A549 (cell line): ENCODE results near the gene IGSF10. TPM values are rescaled to one million over a fixed set of nuclear protein-coding genes. Genes with fewer than 3 reads are reported as not detected.

ENCODE experiments used
- ATAC-seq, 2 experiments: fragments of 200-7000 bp in 1 of 2; fragments of >200 bp in 1 of 2; cut with Nextera tagmentation in 1 of 2; cut with Tn5 transposase in 1 of 2; 3 replicates each; pipeline versions ENCODE4 v1.8.0 to v1.9.1; 2018 to 2020; ENCODE audit warnings: mild to moderate bottlenecking in 1 of 2, moderate library complexity in 1 of 2
- CTCF ChIA-PET: fragments of 300-600 bp; sonication (Branson Sonifier 250); formaldehyde crosslinking; extraction: SDS; loops from one replicate; lab custom pipeline; 2021; ENCODE audit warnings: antibody characterized with exemption, inconsistent platforms; lab: Yijun Ruan, JAX
- POLR2A ChIA-PET: fragments of 350-600 bp; formaldehyde crosslinking; extraction: SDS; loops from one replicate; lab custom pipeline; 2021; ENCODE audit warnings: antibody characterized with exemption, inconsistent platforms; lab: Yijun Ruan, JAX
- DNase-seq, 2 experiments: peaks; one replicate each; pipeline versions ENCODE4 v3.0.0 to v3.0.0-alpha.2; 2011 to 2016; ENCODE audit warnings: low read depth in 1 of 2, low spot score in 1 of 2
- FAIRE-seq: peaks from 2 replicates; lab custom pipeline; 2011; peaks lifted over from hg19 to GRCh38; lab: Jason Lieb, UNC
- H3K27ac ChIP-seq, 2 experiments: fragments of >200 bp; sonication (Bioruptor Twin); formaldehyde crosslinking; 3 replicates each; pipeline ENCODE4 v1.5.1; 2016 to 2017
- H3K4me1 ChIP-seq: fragments of >200 bp; sonication (Bioruptor Twin); formaldehyde crosslinking; 3 replicates; pipeline ENCODE4 v1.6.1; 2016
- H3K4me2 ChIP-seq: fragments of >200 bp; sonication (Bioruptor Twin); formaldehyde crosslinking; 3 replicates; pipeline ENCODE4 v1.6.1; 2016
- H3K4me3 ChIP-seq: fragments of >200 bp; sonication (Bioruptor Twin); formaldehyde crosslinking; 3 replicates; pipeline ENCODE4 v1.5.1; 2016
- H3K9me3 ChIP-seq: fragments of >200 bp; sonication (Bioruptor Twin); formaldehyde crosslinking; 3 replicates; pipeline ENCODE4 v1.6.1; 2016
- CBX8 ChIP-seq: fragments of 200-600 bp; sonication (generic); IDR thresholded peaks from 2 replicates; pipeline ENCODE4 v1.6.1; 2016
- CEBPB ChIP-seq, 2 experiments: fragments of >200 bp in 1 of 2; sonication (Bioruptor Twin) in 1 of 2; formaldehyde crosslinking in 1 of 2; IDR thresholded peaks; 2 replicates each; pipeline ENCODE4 v1.6.1; 2012 to 2016
- CHD2 ChIP-seq: fragments of 150-350 bp; IDR thresholded peaks from 2 replicates; pipeline ENCODE4 v1.6.1; 2014; ENCODE audit warnings: low read length; ENCODE audit not compliant: partially characterized antibody
- ESRRA ChIP-seq: fragments of 150-350 bp; IDR thresholded peaks from 2 replicates; pipeline ENCODE4 v1.6.1; 2014; ENCODE audit warnings: mild to moderate bottlenecking, low read length, borderline replicate concordance
- FOSB ChIP-seq: fragments of 250-450 bp; sonication (Bioruptor Pico); IDR thresholded peaks from 2 replicates; pipeline ENCODE4 v1.5.0; 2020; ENCODE audit warnings: mild to moderate bottlenecking, moderate library complexity
- GATA3 ChIP-seq: IDR thresholded peaks from 2 replicates; pipeline ENCODE4 v1.6.1; 2012; ENCODE audit warnings: borderline replicate concordance
- HDAC2 ChIP-seq: fragments of 200-600 bp; sonication (generic); IDR thresholded peaks from 2 replicates; pipeline ENCODE4 v1.6.1; 2016
- HOXA7 ChIP-seq: fragments of 250-450 bp; sonication (Bioruptor Pico); IDR thresholded peaks from 2 replicates; pipeline ENCODE4 v1.5.0; 2020; ENCODE audit warnings: mild to moderate bottlenecking, moderate library complexity
- HOXB13 ChIP-seq: fragments of 250-450 bp; sonication (Bioruptor Pico); IDR thresholded peaks from 2 replicates; pipeline ENCODE4 v1.5.0; 2020; ENCODE audit warnings: low read depth, mild to moderate bottlenecking, moderate library complexity
- KDM1A ChIP-seq: fragments of 200-600 bp; sonication (generic); IDR thresholded peaks from 2 replicates; pipeline ENCODE4 v1.6.1; 2016; ENCODE audit warnings: low read depth, mild to moderate bottlenecking
- MYC ChIP-seq: IDR thresholded peaks from 2 replicates; pipeline ENCODE4 v1.6.1; 2012; ENCODE audit warnings: mild to moderate bottlenecking, inconsistent platforms, low read length, improper control_type of control experiment, borderline replicate concordance
- NR3C1 ChIP-seq: fragments of >200 bp; sonication (Bioruptor Twin); formaldehyde crosslinking; IDR thresholded peaks from 3 replicates; pipeline ENCODE4 v1.6.1; 2017
- PHF8 ChIP-seq: fragments of 200-600 bp; sonication (generic); IDR thresholded peaks from 2 replicates; pipeline ENCODE4 v1.6.1; 2016; ENCODE audit warnings: low read depth, mild to moderate bottlenecking, antibody characterized with exemption, moderate library complexity, borderline replicate concordance
- POLR2A ChIP-seq: IDR thresholded peaks from 2 replicates; pipeline ENCODE4 v1.6.1; 2012; ENCODE audit warnings: mild to moderate bottlenecking, low read length
- SMC3 ChIP-seq: fragments of >200 bp; sonication (Bioruptor Twin); formaldehyde crosslinking; IDR thresholded peaks from 3 replicates; pipeline ENCODE4 v1.6.1; 2018; ENCODE audit warnings: inconsistent platforms
- SREBF2 ChIP-seq: fragments of 450-650 bp; IDR thresholded peaks from 2 replicates; pipeline ENCODE4 v1.6.1; 2014; ENCODE audit warnings: mild to moderate bottlenecking, moderate library complexity
- TP53 ChIP-seq: fragments of 250-450 bp; sonication (Bioruptor Pico); IDR thresholded peaks from 2 replicates; pipeline ENCODE4 v1.5.0; 2021; ENCODE audit warnings: mild to moderate bottlenecking, moderate library complexity
- ZSCAN20 ChIP-seq: fragments of 250-450 bp; sonication (Bioruptor Pico); IDR thresholded peaks from 2 replicates; pipeline ENCODE4 v1.8.0; 2022; ENCODE audit warnings: mild to moderate bottlenecking, moderate library complexity
- WGBS: methylation state at CpG from one replicate; pipeline ENCODE4 v1.1.6; 2017; ENCODE audit errors: missing lambda C conversion rate; 5-methylcytosine and 5-hydroxymethylcytosine counted together
- polyA plus RNA-seq, 4 experiments: library from polyadenylated mRNA; depleted of rRNA in 3 of 4; stranded (reverse); fragments of >200 nt; fragmentation: RNase III in 1 of 4; extraction: RNeasy Plus Mini Kit Qiagen cat#74134 plus additional on column Dnase treatment in 1 of 4; gene quantifications; 2 replicates in 3 of 4; 3 replicates in 1 of 4; pipeline ENCODE4 v1.2.3, GENCODE V29; 2011 to 2017
- TF ChIP-seq, protein P1 (sequence below): fragments of >200 bp; sonication (Bioruptor Twin); formaldehyde crosslinking; IDR thresholded peaks from 3 replicates; pipeline ENCODE4 v1.6.1; 2016
- TF ChIP-seq, protein P2 (sequence below): fragments of 250-450 bp; sonication (Bioruptor Pico); IDR thresholded peaks from 2 replicates; pipeline ENCODE4 v1.5.0; 2021; ENCODE audit warnings: mild to moderate bottlenecking, moderate library complexity, borderline replicate concordance

The IGSF10 gene
- polyA plus RNA-seq, 2 of the 4 experiments (the other 2 are of a cell fraction), result 0.61 to 2.9 TPM

DNA sequence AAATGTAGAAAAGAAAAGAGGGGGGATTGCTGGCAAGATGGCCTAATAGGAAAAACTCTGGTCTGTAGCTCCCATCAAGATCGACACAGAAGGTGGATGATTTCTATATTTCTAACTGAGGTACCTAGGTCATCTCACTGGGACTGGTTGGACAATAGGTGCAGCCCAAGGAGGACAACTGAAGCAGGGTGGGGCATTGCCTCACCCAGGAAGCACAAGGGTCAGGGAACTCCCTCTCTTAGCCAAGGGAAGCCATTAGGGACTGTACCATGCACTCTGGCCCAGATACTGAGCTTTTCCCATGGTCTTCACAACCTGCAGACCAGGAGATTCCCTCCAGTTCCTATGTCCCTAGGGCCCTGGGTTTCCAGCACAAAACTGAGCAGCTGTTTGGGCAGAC is 22.6 kb upstream of the IGSF10 start:
- no peak for FAIRE-seq
- TF ChIP-seq ZSCAN20, result no peak
- TF ChIP-seq HDAC2, result no peak
- peaks cover 6% of the 10 kb centered on the region; the same call in 1 of the 3 replicates for H3K9me3 ChIP-seq
- DNase-seq, result no peak
- no peak overlapping the region for H3K4me3 ChIP-seq
- H3K4me1 ChIP-seq, result no peaks in the 10 kb centered on the region
- CTCF ChIA-PET, result interaction anchor here (0.9 to 4.1 kb wide), 4 partner anchors 8 to 19 kb away, joined by 3 to 23 read pairs (median 4); no protein-coding TSS in a partner anchor
- POLR2A ChIA-PET, result no interaction called here
- 74% methylated on average over 1 of the region's 1 CpG for WGBS
- ATAC-seq, result no peak
- H3K4me2 ChIP-seq, result no peak overlapping the region
- H3K27ac ChIP-seq, result no peak overlapping the region

DNA sequence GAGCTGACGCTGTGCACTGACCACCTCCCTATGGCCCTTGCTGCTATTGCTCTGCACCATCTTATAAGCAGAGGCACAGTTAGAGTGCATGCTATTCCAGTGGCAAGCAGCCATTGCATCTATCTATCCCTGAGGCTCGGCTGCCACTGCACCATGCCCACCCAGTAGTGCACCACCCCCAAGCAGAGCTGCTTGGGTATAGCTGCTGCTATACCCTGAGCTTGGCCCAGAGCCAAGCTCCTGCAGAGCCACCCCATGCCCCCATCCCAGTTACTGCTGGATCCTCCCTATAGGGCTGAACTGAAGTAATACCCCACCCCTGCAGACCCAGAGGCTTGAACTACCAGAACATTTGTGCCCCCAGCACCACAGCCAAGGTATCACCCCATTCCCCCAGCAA is 19.6 kb upstream of the IGSF10 start:
- WGBS, result 40% methylated on average over 1 of the region's 2 CpGs
- Histone ChIP-seq H3K4me2 (no peak overlapping the region), H3K4me1 (no peaks in the 10 kb centered on the region), H3K4me3 (no peak overlapping the region), H3K27ac (no peak overlapping the region), H3K9me3 (peaks cover 6% of the 10 kb centered on the region; the same call in 1 of the 3 replicates)
- ChIA-PET POLR2A (no interaction called here), CTCF (interaction anchor here (0.7 to 2.9 kb wide), 2 partner anchors 13 to 224 kb away, joined by 3 to 20 read pairs; no protein-coding TSS in a partner anchor)
- DNase-seq, result no peak
- TF ChIP-seq TP53 (CRISPR knock-in tag), result no peak
- TF ChIP-seq HOXB13 (CRISPR knock-in tag), result no peak
- no peak for TF ChIP-seq CHD2
- no peak for FAIRE-seq
- ATAC-seq, result no peak

DNA sequence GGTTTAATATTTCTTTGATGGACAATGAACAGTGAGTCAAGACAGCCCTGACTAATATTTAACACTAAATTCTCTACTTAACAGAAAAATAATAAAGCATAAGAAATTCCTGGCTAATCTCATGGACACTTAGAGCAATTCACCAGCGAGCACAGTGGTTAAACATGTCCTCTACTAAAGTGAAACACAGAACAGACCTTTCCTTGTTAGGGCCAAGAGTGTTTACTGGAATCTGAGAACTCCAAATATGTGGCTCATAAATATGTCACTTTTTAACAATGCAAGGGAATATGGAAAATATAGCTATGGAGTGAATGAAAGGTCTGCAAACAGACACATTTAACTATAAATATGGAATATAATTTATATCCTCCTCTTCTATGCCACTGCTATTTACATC is 18.6 kb upstream of the IGSF10 start:
- FAIRE-seq (no peak), DNase-seq (no peak), ATAC-seq (no peak)
- H3K4me1 ChIP-seq, result no peaks in the 10 kb centered on the region
- H3K4me2 ChIP-seq, result no peak overlapping the region
- no peak for TF ChIP-seq SMC3
- peaks cover 6% of the 10 kb centered on the region; the same call in 1 of the 3 replicates for H3K9me3 ChIP-seq
- WGBS, result 29% methylated on average over 1 of the region's 1 CpG
- H3K27ac ChIP-seq, result no peak overlapping the region
- no peak overlapping the region for H3K4me3 ChIP-seq
- CTCF ChIA-PET, result interaction anchor here (2.9 kb wide), 1 partner anchor 12 kb away, joined by 20 read pairs; no protein-coding TSS in a partner anchor
- POLR2A ChIA-PET, result no interaction called here

DNA sequence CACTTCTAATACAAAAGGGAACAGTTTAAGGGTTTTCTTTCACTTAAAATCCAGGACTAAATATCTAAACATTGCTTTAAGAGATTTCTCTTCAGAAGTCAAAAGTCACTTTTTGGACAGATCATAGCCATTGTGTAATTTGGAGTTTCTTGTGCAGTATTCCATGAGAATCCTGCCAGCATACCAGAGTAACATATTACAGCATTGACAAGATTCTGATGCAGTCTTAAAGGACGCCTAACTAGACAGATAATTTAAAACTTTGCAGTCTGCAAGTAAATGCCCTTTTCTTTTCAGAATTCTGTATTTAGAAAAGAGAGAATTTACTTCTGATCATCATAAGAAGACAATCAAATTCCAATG is 17.5 kb upstream of the IGSF10 start:
- FAIRE-seq, result no peak
- H3K9me3 ChIP-seq, result peaks cover 6% of the 10 kb centered on the region; the same call in 1 of the 3 replicates
- H3K4me1 ChIP-seq, result no peaks in the 10 kb centered on the region
- CTCF ChIA-PET, result interaction anchor here (2.9 kb wide), 1 partner anchor 11 kb away, joined by 20 read pairs; no protein-coding TSS in a partner anchor
- POLR2A ChIA-PET, result no interaction called here
- DNase-seq, result no peak
- WGBS, result 54% methylated on average over 1 of the region's 1 CpG
- no peak overlapping the region for H3K27ac ChIP-seq
- no peak for ATAC-seq
- no peak overlapping the region for H3K4me2 ChIP-seq
- H3K4me3 ChIP-seq, result no peak overlapping the region
- no peak for TF ChIP-seq CBX8
- TF ChIP-seq, protein P1, sequence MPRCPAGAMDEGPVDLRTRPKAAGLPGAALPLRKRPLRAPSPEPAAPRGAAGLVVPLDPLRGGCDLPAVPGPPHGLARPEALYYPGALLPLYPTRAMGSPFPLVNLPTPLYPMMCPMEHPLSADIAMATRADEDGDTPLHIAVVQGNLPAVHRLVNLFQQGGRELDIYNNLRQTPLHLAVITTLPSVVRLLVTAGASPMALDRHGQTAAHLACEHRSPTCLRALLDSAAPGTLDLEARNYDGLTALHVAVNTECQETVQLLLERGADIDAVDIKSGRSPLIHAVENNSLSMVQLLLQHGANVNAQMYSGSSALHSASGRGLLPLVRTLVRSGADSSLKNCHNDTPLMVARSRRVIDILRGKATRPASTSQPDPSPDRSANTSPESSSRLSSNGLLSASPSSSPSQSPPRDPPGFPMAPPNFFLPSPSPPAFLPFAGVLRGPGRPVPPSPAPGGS, result no peak
- TF ChIP-seq, all 56 proteins: peak for 0

DNA sequence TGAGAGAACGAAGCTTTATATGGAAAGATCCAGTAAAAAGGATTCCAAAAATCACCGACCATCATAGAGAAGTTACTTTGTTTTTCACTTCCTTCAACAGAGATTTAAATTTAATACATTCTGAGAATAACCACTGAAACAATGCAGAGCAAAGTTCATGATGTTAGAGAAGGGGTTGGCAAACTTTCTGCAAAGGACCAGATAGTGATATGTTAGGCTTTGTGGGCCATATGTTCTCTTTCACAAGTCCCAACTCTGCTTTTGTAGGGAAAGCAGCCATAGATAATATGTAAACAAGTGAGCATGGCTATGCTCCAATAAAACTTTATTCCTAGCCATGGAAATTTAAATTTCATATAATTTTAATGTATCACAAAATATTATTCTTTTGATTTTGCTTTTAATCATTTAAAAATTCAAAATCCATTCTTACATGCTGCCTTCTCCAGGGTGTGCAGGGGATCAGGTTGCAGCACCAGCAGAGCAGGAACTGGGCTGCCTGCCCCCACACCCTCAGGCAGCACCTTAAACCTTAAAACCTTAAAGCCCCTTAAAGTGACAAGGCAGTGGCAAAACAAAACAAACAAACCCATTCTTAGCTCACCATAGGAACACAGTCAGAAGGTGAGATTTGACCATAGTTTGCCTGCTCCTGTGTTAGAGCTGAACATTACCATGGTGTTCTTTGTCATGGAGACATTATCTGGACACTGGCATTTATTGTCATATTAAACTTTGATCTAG is 16.9 kb upstream of the IGSF10 start:
- no peak for DNase-seq
- CTCF ChIA-PET, result interaction anchor here (1.0 kb wide), 2 partner anchors 9 to 11 kb away, joined by 3 to 4 read pairs; no protein-coding TSS in a partner anchor
- Histone ChIP-seq H3K9me3 (peaks cover 6% of the 10 kb centered on the region; the same call in 1 of the 3 replicates), H3K27ac (no peak overlapping the region), H3K4me3 (no peak overlapping the region), H3K4me2 (no peak overlapping the region), H3K4me1 (no peaks in the 10 kb centered on the region)
- no peak for FAIRE-seq
- no peak for ATAC-seq
- 84% methylated on average over 2 of the region's 2 CpGs for WGBS
- POLR2A ChIA-PET, result interaction anchor here (0.5 kb wide), 1 partner anchor 289 kb away, joined by 4 read pairs; no protein-coding TSS in a partner anchor
- TF ChIP-seq, protein P2, sequence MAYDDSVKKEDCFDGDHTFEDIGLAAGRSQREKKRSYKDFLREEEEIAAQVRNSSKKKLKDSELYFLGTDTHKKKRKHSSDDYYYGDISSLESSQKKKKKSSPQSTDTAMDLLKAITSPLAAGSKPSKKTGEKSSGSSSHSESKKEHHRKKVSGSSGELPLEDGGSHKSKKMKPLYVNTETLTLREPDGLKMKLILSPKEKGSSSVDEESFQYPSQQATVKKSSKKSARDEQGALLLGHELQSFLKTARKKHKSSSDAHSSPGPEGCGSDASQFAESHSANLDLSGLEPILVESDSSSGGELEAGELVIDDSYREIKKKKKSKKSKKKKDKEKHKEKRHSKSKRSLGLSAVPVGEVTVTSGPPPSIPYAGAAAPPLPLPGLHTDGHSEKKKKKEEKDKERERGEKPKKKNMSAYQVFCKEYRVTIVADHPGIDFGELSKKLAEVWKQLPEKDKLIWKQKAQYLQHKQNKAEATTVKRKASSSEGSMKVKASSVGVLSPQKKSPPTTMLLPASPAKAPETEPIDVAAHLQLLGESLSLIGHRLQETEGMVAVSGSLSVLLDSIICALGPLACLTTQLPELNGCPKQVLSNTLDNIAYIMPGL (CRISPR knock-in tag), result no peak
- TF ChIP-seq FOSB, result no peak
- TF ChIP-seq MYC, result no peak
- TF ChIP-seq SREBF2, result no peak
- TF ChIP-seq CHD2, result no peak
- no peak for TF ChIP-seq CEBPB (IDR thresholded peaks at IDR 0.05)
- no peak for TF ChIP-seq CBX8
- TF ChIP-seq PHF8, result no peak
- TF ChIP-seq ESRRA, result no peak
- no peak for TF ChIP-seq GATA3
- no peak for TF ChIP-seq KDM1A
- TF ChIP-seq HOXA7 (CRISPR knock-in tag), result no peak
- TF ChIP-seq POLR2A, result no peak
- TF ChIP-seq NR3C1, result no peak
